SK-N-SH (cell line): ENCODE measurements around the gene ZNF514. TPM values are rescaled to one million over a fixed set of nuclear protein-coding genes. Genes with fewer than 3 reads are reported as not detected.

Source experiments
- CTCF ChIA-PET: fragments of 300-600, 350-600 bp; formaldehyde crosslinking; extraction: SDS; loops from one replicate; lab custom pipeline; 2021; lab: Yijun Ruan, JAX
- POLR2A ChIA-PET: fragments of 350-600 bp; sonication (Branson Sonifier 250); formaldehyde crosslinking; extraction: SDS; loops from one replicate; lab custom pipeline; 2020; ENCODE audit warnings: antibody characterized with exemption, inconsistent platforms; lab: Yijun Ruan, JAX
- DNase-seq: peaks from one replicate; pipeline ENCODE4 v3.0.0; 2012
- H2AFZ ChIP-seq: fragments of 200-600 bp; sonication (generic); 2 replicates; pipeline ENCODE4 v1.8.1; 2016; ENCODE audit warnings: antibody characterized with exemption, mild to moderate bottlenecking, low read depth
- H3F3A ChIP-seq: fragments of 200-600 bp; sonication (generic); replicated peaks from 2 replicates; pipeline ENCODE3; 2016; ENCODE audit warnings: antibody characterized with exemption, mild to moderate bottlenecking; ENCODE audit not compliant: insufficient read depth
- H3K27ac ChIP-seq, 2 experiments: fragments of 200-500 bp in 1 of 2; fragments of 200-600 bp in 1 of 2; sonication (Bioruptor generic) in 1 of 2; sonication (generic), shearing (Covaris generic) in 1 of 2; 2 replicates each; pipeline versions ENCODE4 v1.5.1 to v1.6.1; 2014 to 2016; ENCODE audit warnings: low read depth in 2 of 2, inconsistent platforms in 1 of 2, low read length in 1 of 2, mild to moderate bottlenecking in 1 of 2, mixed read lengths in 1 of 2
- H3K27me3 ChIP-seq: fragments of 200-600 bp; sonication (generic), shearing (Covaris generic); 2 replicates; pipeline ENCODE4 v1.6.1; 2016; ENCODE audit warnings: mixed run types; ENCODE audit not compliant: insufficient read depth
- H3K36me3 ChIP-seq, 2 experiments: fragments of 200-500 bp in 1 of 2; fragments of 200-600 bp in 1 of 2; sonication (Bioruptor generic) in 1 of 2; sonication (generic) in 1 of 2; replicated peaks in 1 of 2; 2 replicates each; pipeline versions ENCODE3 to v1.5.1; 2014 to 2016; ENCODE audit warnings: low read length in 1 of 2, mild to moderate bottlenecking in 1 of 2; ENCODE audit not compliant: insufficient read depth in 2 of 2, control insufficient read depth in 1 of 2
- H3K4me1 ChIP-seq, 2 experiments: fragments of 200-500 bp in 1 of 2; fragments of 200-600 bp in 1 of 2; sonication (Bioruptor generic) in 1 of 2; sonication (generic), shearing (Covaris generic) in 1 of 2; 2 replicates each; pipeline versions ENCODE4 v1.5.1 to v1.6.1; 2014 to 2016; ENCODE audit warnings: low read depth in 1 of 2, low read length in 1 of 2, mixed run types in 1 of 2; ENCODE audit not compliant: insufficient read depth in 2 of 2, control insufficient read depth in 1 of 2
- H3K4me2 ChIP-seq: fragments of 200-600 bp; sonication (generic), shearing (Covaris generic); 2 replicates; pipeline ENCODE4 v1.6.1; 2017; ENCODE audit warnings: mixed run types
- H3K4me3 ChIP-seq, 2 experiments: fragments of 200-500 bp in 1 of 2; fragments of 200-600 bp in 1 of 2; sonication (Bioruptor generic) in 1 of 2; sonication (generic), shearing (Covaris generic) in 1 of 2; 2 replicates each; pipeline versions ENCODE4 v1.5.1 to v1.8.1; 2014 to 2016; ENCODE audit warnings: low read depth in 2 of 2, inconsistent platforms in 1 of 2, low read length in 1 of 2, mild to moderate bottlenecking in 1 of 2, mixed read lengths in 1 of 2, moderate library complexity in 1 of 2
- H3K79me2 ChIP-seq: fragments of 200-600 bp; sonication (generic); 2 replicates; pipeline ENCODE4 v1.8.1; 2017; ENCODE audit warnings: mild to moderate bottlenecking; ENCODE audit not compliant: insufficient read depth
- H3K9ac ChIP-seq: fragments of 200-600 bp; sonication (generic); 2 replicates; pipeline ENCODE4 v1.6.1; 2017; ENCODE audit warnings: mixed run types
- H3K9me2 ChIP-seq: fragments of 200-600 bp; sonication (generic); 2 replicates; pipeline ENCODE4 v1.6.1; 2017; ENCODE audit warnings: mixed run types
- H3K9me3 ChIP-seq: fragments of 200-600 bp; sonication (generic); 2 replicates; pipeline ENCODE4 v1.6.1; 2017; ENCODE audit warnings: mixed run types, mild to moderate bottlenecking, moderate library complexity
- H4K20me1 ChIP-seq: fragments of 200-600 bp; sonication (generic); 2 replicates; pipeline ENCODE4 v1.6.1; 2017; ENCODE audit warnings: mild to moderate bottlenecking, mixed run types; ENCODE audit not compliant: insufficient read depth
- CHD2 ChIP-seq: fragments of 150-350 bp; IDR thresholded peaks from 2 replicates; pipeline ENCODE4 v1.6.1; 2018; ENCODE audit warnings: low read length; ENCODE audit not compliant: partially characterized antibody
- EP300 ChIP-seq, 2 experiments: IDR thresholded peaks; 2 replicates each; pipeline versions ENCODE4 v1.4.0 to v1.6.1; 2012; ENCODE audit warnings: borderline replicate concordance in 1 of 2, low read depth in 1 of 2, low read length in 1 of 2
- EZH2phosphoT487 ChIP-seq: fragments of 200-600 bp; sonication (generic); IDR thresholded peaks from 2 replicates; pipeline ENCODE4 v1.6.1; 2017; ENCODE audit warnings: low read depth, mixed run types, mild to moderate bottlenecking, antibody characterized with exemption, moderate library complexity, borderline replicate concordance
- FOSL2 ChIP-seq: IDR thresholded peaks from 2 replicates; pipeline ENCODE4 v1.4.0; 2012; ENCODE audit warnings: low read depth, mild to moderate bottlenecking, moderate library complexity, borderline replicate concordance
- FOXM1 ChIP-seq: IDR thresholded peaks from 2 replicates; pipeline ENCODE4 v1.4.0; 2012; ENCODE audit warnings: low read depth, mild to moderate bottlenecking
- NFIC ChIP-seq: IDR thresholded peaks from 2 replicates; pipeline ENCODE4 v1.4.0; 2012; ENCODE audit warnings: borderline replicate concordance
- NRF1 ChIP-seq: IDR thresholded peaks from 2 replicates; pipeline ENCODE4 v1.6.1; 2012; ENCODE audit warnings: low read depth, mild to moderate bottlenecking, low read length
- POLR2AphosphoS5 ChIP-seq: IDR thresholded peaks from 2 replicates; pipeline ENCODE4 v1.6.1; 2012; ENCODE audit warnings: low read depth, low read length
- RAD21 ChIP-seq: IDR thresholded peaks from 2 replicates; pipeline ENCODE4 v1.6.1; 2012; ENCODE audit warnings: mild to moderate bottlenecking, low read length
- REST ChIP-seq: IDR thresholded peaks from 2 replicates; pipeline ENCODE4 v1.6.1; 2012; ENCODE audit warnings: mild to moderate bottlenecking, low read depth, low read length, moderate library complexity
- TAF1 ChIP-seq: IDR thresholded peaks from 2 replicates; pipeline ENCODE4 v1.6.1; 2012; ENCODE audit warnings: low read depth, mild to moderate bottlenecking, low read length, moderate library complexity, borderline replicate concordance
- YY1 ChIP-seq: IDR thresholded peaks from 2 replicates; pipeline ENCODE4 v1.4.0; 2012; ENCODE audit warnings: low read depth, mild to moderate bottlenecking
- WGBS: methylation state at CpG from one replicate; pipeline ENCODE4 v1.1.6; 2017; ENCODE audit warnings: low lambda C conversion rate; 5-methylcytosine and 5-hydroxymethylcytosine counted together
- polyA plus RNA-seq, 3 experiments: library from polyadenylated mRNA; depleted of rRNA; stranded (reverse); fragments of >200 nt; gene quantifications; 2 replicates each; pipeline ENCODE4 v1.2.3, GENCODE V29; 2012
- TF ChIP-seq, protein P1 (sequence below): fragments of 200-600 bp; sonication (generic); IDR thresholded peaks from 2 replicates; pipeline ENCODE4 v1.6.1; 2017; ENCODE audit warnings: antibody characterized with exemption, mild to moderate bottlenecking, moderate library complexity
- TF ChIP-seq, protein P2 (sequence below): IDR thresholded peaks from 2 replicates; pipeline ENCODE4; 2012

Gene ZNF514
- polyA plus RNA-seq, 1 of the 3 experiments (the other 2 are of a cell fraction), result 9.0 TPM

- peaks cover 0 to 15% of the 10 kb centered on the region in 2 experiments; a peak in 2 of 4 replicates for H3K4me1 ChIP-seq
- no peaks in the 10 kb centered on the region for H3K9me2 ChIP-seq
- peaks cover 32% of the 10 kb centered on the region for H3K79me2 ChIP-seq
- no peak for DNase-seq
- peak overlapping the region; percentile 88 to 89 for H3K4me3 ChIP-seq
- H3K4me2 ChIP-seq, result peak overlapping the region; percentile 95
- ChIA-PET POLR2A (interaction anchor here (1.1 to 2.5 kb wide), 2 partner anchors 45 to 236 kb away, joined by 3 to 23 read pairs; partner anchors contain the start of genes FAHD2A and MRPS5), CTCF (interaction anchor here (2.8 kb wide), 1 partner anchor 90 kb away, joined by 11 read pairs; no protein-coding TSS in a partner anchor)
- H4K20me1 ChIP-seq, result no peaks in the 10 kb centered on the region
- no peaks in the 10 kb centered on the region for H3K9me3 ChIP-seq
- H3K9ac ChIP-seq, result peak overlapping the region; percentile 79
- H3K36me3 ChIP-seq, result peaks cover 0 to 4% of the 10 kb centered on the region in 2 experiments
- peaks cover 2% of the 10 kb centered on the region for H3F3A ChIP-seq
- H3K27ac ChIP-seq, result peak overlapping the region in 1 of 2 experiments; percentile 96; a peak in 2 of 4 replicates
- WGBS, result 3% methylated on average over 16 of the region's 16 CpGs
- H3K27me3 ChIP-seq, result no peaks in the 10 kb centered on the region
- TF ChIP-seq REST (no peak), FOXM1 (no peak), CHD2 (no peak), YY1 (no peak), NRF1 (no peak)
- TF ChIP-seq, protein P1, sequence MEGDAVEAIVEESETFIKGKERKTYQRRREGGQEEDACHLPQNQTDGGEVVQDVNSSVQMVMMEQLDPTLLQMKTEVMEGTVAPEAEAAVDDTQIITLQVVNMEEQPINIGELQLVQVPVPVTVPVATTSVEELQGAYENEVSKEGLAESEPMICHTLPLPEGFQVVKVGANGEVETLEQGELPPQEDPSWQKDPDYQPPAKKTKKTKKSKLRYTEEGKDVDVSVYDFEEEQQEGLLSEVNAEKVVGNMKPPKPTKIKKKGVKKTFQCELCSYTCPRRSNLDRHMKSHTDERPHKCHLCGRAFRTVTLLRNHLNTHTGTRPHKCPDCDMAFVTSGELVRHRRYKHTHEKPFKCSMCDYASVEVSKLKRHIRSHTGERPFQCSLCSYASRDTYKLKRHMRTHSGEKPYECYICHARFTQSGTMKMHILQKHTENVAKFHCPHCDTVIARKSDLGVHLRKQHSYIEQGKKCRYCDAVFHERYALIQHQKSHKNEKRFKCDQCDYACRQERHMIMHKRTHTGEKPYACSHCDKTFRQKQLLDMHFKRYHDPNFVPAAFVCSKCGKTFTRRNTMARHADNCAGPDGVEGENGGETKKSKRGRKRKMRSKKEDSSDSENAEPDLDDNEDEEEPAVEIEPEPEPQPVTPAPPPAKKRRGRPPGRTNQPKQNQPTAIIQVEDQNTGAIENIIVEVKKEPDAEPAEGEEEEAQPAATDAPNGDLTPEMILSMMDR, result no peak
- H2AFZ ChIP-seq, result peak overlapping the region; percentile 85
Observed at GRCh38 chr2:95166065-95166763, 6.6 kb upstream of the ZNF514 start.

DNA sequence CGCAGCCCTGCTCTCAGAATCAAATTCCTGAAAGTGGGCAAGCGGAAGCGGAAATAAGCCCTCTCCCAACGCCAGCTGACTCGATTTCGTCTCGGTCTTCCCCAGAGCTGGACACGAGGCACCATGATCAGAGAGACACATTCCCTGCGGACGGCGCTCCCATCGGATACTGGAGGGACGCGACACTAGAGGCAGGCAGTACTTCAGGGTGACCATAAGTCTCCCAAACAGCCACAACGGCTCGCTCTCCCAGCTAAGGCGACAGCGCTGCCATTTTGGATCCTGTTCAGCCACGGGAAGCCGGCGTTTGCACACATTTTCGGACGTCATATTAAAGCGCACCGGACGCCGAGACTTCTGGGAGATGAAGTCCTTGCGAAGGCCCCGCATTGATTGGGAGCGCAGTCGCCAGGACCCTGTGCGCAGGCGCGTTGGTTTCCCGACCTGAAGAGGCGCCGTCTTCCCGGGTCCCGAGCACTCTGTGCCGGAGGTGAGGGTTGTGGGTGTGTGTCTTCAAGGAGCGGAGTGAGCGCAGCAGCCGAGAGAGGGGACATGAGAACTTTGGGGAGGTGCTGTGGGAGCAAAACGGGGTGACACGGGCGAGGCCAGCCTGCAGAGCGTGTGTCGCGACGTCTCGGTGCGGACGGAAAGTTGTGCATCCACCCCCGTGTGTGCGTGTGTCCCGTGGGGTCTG is 5.9 kb upstream of the ZNF514 start, which contains the start of gene ZNF2:
Gene ZNF2, plus strand, starts transcription at position 439 of the 694 bp plus-strand sequence. CDS start 10,418 bp downstream, outside the sequence.
- Histone ChIP-seq H3K27me3 (no peaks in the 10 kb centered on the region), H3F3A (peaks cover 6% of the 10 kb centered on the region), H3K4me2 (peak within 1 kb of the TSS; percentile 95), H3K79me2 (peaks cover 32% of the 10 kb centered on the region), H3K4me1 (peaks cover 0 to 15% of the 10 kb centered on the region in 2 experiments; a peak in 2 of 4 replicates), H4K20me1 (no peaks in the 10 kb centered on the region), H3K9me3 (no peaks in the 10 kb centered on the region), H3K9ac (peak within 1 kb of the TSS; percentile 79), H3K9me2 (no peaks in the 10 kb centered on the region), H2AFZ (peak within 1 kb of the TSS; percentile 88), H3K4me3 (peak within 1 kb of the TSS; percentile 88 to 89), H3K36me3 (peaks cover 0 to 4% of the 10 kb centered on the region in 2 experiments), H3K27ac (peak within 1 kb of the TSS; percentile 85 to 96)
- ChIA-PET CTCF (interaction anchor here (1.2 to 2.8 kb wide), 2 partner anchors 44 to 89 kb away, joined by 4 to 11 read pairs; partner anchors contain the start of gene MRPS5), POLR2A (interaction anchor here (1.1 to 2.5 kb wide), 3 partner anchors 42 to 237 kb away, joined by 3 to 23 read pairs (median 3); partner anchors contain the start of genes FAHD2A, MRPS5 and ZNF892)
- peak; percentile 95 for DNase-seq
- WGBS, result 0% methylated on average over 24 of the region's 56 CpGs
- TF ChIP-seq FOSL2, result no peak
- TF ChIP-seq EZH2phosphoT487, result no peak
- peak; percentile 96 for TF ChIP-seq TAF1
- TF ChIP-seq YY1, result peak; percentile 97
- TF ChIP-seq RAD21, result no peak
- TF ChIP-seq CHD2, result peak; percentile 90
- no peak for TF ChIP-seq EP300 (IDR thresholded peaks at IDR 0.05; ENCODE audit: borderline replicate concordance in 1 of 2, low read depth in 1 of 2, low read length in 1 of 2)
- TF ChIP-seq POLR2AphosphoS5, result peak; percentile 93
- no peak for TF ChIP-seq NFIC
- TF ChIP-seq NRF1, result peak; percentile 88
- TF ChIP-seq, protein P2, sequence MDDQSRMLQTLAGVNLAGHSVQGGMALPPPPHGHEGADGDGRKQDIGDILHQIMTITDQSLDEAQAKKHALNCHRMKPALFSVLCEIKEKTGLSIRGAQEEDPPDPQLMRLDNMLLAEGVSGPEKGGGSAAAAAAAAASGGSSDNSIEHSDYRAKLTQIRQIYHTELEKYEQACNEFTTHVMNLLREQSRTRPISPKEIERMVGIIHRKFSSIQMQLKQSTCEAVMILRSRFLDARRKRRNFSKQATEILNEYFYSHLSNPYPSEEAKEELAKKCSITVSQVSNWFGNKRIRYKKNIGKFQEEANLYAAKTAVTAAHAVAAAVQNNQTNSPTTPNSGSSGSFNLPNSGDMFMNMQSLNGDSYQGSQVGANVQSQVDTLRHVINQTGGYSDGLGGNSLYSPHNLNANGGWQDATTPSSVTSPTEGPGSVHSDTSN, result no peak
- TF ChIP-seq, protein P1, result 0 out of 2 replicates have a peak, but pooled peaks have one; percentile 8
